NT2/D1 (cell line): Measurements from ENCODE around the gene SQSTM1.

Source experiments
- DNase-seq: peaks from one replicate; pipeline ENCODE4 v3.0.0-alpha.2; 2011; ENCODE audit warnings: low read depth, low spot score
- H3K27me3 ChIP-seq: 2 replicates; pipeline ENCODE4 v1.6.0; 2011; ENCODE audit warnings: mild to moderate bottlenecking; ENCODE audit not compliant: insufficient read length, insufficient read depth
- H3K36me3 ChIP-seq: 2 replicates; pipeline ENCODE4 v1.6.1; 2011; ENCODE audit warnings: mild to moderate bottlenecking, low read length, mixed read lengths; ENCODE audit not compliant: insufficient read depth, insufficient read length
- H3K4me1 ChIP-seq: 2 replicates; pipeline ENCODE4 v1.5.1; 2011; ENCODE audit not compliant: insufficient read depth, insufficient read length
- H3K4me3 ChIP-seq: 2 replicates; pipeline ENCODE4 v1.5.1; 2011; ENCODE audit warnings: low read depth; ENCODE audit not compliant: insufficient read length
- H3K9ac ChIP-seq: 2 replicates; pipeline ENCODE4 v1.6.0; 2011; ENCODE audit warnings: low read depth; ENCODE audit not compliant: insufficient read length
- H3K9me3 ChIP-seq: 2 replicates; pipeline ENCODE4 v1.5.1; 2011; ENCODE audit warnings: mild to moderate bottlenecking, low read length; ENCODE audit not compliant: insufficient read depth
- SUZ12 ChIP-seq: IDR thresholded peaks from 2 replicates; pipeline ENCODE4 v1.6.1; 2011; ENCODE audit not compliant: insufficient read length, insufficient read depth; ENCODE audit errors: extremely low read depth
- YY1 ChIP-seq: IDR thresholded peaks from 2 replicates; pipeline ENCODE4 v1.6.1; 2011; ENCODE audit not compliant: insufficient read length, insufficient read depth
- ZNF274 ChIP-seq: IDR thresholded peaks from 2 replicates; pipeline ENCODE4 v1.6.1; 2011; ENCODE audit warnings: mild to moderate bottlenecking, low read depth, low read length

SQSTM1 gene

GRCh38 chr5:179880848-179881590, 60.3 kb downstream of the SQSTM1 start:
- Histone ChIP-seq H3K27me3 (no peaks in the 10 kb centered on the region), H3K4me1 (no peaks in the 10 kb centered on the region), H3K36me3 (peaks cover 74% of the 10 kb centered on the region), H3K9me3 (peaks cover 27% of the 10 kb centered on the region), H3K4me3 (no peak overlapping the region), H3K9ac (no peak overlapping the region)
- TF ChIP-seq YY1 (no peak), ZNF274 (no peak), SUZ12 (no peak)
- DNase-seq = no peak

DNA sequence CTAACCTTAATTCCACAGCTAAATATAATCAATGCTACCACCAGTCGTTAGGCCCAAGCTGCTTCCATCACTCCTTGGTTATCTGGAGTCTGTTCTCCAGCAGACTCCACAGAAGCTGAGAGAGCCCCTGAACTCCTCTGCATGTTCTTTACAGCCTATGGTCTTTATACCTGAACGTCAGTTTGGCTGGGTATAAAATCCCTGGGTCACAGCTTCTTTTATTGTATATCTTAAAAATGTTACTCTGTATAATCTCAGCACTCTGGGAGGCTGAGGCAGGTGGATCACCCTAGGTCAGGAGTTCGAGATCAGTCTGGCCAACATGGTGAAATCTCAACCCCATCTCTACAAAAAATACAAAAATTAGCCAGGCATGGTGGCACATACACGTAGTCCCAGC, 61.6 kb downstream of the SQSTM1 start:
- Histone ChIP-seq H3K4me3 (no peak overlapping the region), H3K27me3 (no peaks in the 10 kb centered on the region), H3K9me3 (peaks cover 27% of the 10 kb centered on the region), H3K9ac (no peak overlapping the region), H3K4me1 (no peaks in the 10 kb centered on the region), H3K36me3 (peaks cover 75% of the 10 kb centered on the region)
- DNase-seq = no peak
- TF ChIP-seq YY1 = no peak
- TF ChIP-seq SUZ12 = no peak
- no peak for TF ChIP-seq ZNF274

DNA sequence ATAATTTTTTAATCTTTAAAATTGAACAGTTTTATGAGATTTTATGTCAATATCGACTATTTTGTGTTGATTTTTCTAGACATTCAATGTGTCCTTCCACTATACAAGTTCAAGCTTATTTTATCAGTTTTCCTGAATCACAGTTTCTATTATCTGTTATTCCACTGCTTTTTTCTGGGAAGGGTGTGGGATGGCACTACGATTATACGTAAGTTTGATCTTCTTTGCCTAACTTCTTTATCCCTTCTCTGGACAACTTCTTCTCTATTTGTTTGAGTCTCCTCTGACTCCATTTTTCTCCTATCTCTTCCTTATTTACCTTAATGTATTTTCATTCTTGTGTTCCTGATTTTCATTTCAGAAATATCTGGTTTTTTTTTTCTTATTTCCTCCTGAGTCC, 62.5 kb downstream of the SQSTM1 start:
- no peak overlapping the region for H3K4me3 ChIP-seq
- no peak for DNase-seq
- H3K9ac ChIP-seq = no peak overlapping the region
- H3K9me3 ChIP-seq = peaks cover 27% of the 10 kb centered on the region
- H3K4me1 ChIP-seq = no peaks in the 10 kb centered on the region
- no peaks in the 10 kb centered on the region for H3K27me3 ChIP-seq
- TF ChIP-seq YY1 = no peak
- peaks cover 76% of the 10 kb centered on the region for H3K36me3 ChIP-seq

DNA sequence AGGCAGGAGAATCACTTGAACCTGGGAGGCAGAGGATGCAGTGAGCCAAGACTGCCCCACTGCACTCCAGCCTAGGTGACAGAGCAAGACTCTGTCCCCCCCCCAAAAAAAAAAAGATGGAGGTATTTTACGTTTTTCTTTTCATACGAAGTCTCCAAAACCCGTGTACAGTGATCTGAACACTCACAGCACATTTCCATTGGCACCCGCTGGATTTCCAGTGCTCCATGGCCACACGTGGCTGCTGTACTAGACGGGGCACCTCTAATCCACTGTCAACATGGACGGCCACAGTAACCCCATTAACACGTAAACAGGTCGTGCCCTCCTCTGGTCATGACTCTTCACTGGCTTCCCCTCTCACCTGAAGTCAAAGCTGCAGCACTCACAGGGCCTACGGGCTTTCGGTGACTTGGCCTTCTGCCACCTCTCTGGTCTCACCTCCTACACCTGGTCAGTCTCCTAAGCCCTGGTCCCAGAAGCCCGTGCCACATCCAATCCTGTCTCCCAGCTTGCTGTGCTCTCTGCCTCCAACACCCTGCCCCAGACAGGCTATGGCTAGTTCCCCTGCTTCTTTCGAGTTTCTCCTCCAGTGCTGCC, 64.9 kb downstream of the SQSTM1 start:
- Histone ChIP-seq H3K36me3 (peaks cover 77% of the 10 kb centered on the region), H3K4me3 (no peak overlapping the region), H3K9me3 (peaks cover 27% of the 10 kb centered on the region), H3K4me1 (no peaks in the 10 kb centered on the region), H3K9ac (no peak overlapping the region), H3K27me3 (no peaks in the 10 kb centered on the region)
- DNase-seq = no peak
- no peak for TF ChIP-seq SUZ12
- TF ChIP-seq YY1 = no peak
- no peak for TF ChIP-seq ZNF274

DNA sequence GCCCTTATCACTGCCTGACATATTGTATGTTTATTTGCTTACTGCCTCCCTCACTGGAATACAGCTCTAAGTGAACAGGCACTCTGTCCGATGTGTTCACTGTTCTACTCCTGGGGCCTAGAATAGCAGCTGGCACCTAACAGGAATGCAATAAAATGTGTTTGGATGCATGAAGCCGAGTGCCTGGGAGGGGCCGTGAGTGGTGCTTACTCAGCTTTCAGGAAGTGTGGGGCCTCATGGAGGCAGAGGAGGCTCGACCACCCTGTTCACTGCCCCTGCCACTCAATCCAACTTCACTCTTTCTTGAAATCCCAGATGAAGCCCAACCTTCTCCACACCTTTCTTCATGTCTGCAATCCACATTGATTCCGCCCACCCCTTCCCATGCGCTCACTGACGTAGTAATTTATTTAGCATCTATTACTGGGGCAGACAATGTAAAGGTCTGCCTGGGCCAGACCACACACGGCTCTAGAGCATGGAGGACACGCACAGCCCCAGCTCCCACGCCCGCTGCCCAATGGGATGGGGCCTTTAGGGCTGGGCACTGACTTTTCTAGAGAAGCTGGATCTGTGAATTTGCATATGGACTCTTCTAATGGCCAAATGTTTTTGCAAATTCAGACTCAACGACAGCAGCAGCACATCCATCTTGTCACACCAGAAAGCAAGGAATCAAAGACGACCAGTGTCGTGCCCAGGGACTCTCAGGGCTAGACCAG, 65.6 kb downstream of the SQSTM1 start:
- Histone ChIP-seq H3K36me3 (peaks cover 81% of the 10 kb centered on the region), H3K4me1 (no peaks in the 10 kb centered on the region), H3K9me3 (peaks cover 27% of the 10 kb centered on the region), H3K4me3 (no peak overlapping the region), H3K27me3 (no peaks in the 10 kb centered on the region), H3K9ac (no peak overlapping the region)
- no peak for DNase-seq
- TF ChIP-seq YY1 = no peak
- TF ChIP-seq ZNF274 = no peak
- no peak for TF ChIP-seq SUZ12

DNA sequence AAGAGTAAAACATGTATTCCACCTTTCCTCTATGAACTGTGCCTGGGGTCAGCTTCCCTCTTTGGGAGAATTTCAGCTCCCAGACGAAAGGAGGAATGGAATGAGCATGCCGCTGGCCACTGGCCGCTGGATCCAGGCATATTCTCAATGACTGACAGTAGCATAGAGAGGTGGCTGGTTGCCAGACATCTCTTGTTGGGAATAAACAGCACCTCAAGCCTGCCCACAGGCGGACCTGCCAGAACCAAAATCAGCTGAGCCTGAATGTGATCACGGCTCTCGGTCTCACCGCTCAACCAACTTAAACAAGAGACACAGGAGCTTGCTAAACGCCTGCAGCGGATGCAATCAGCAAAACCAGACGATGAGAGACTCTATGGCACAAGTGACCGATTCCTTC, 66.4 kb downstream of the SQSTM1 start:
- no peaks in the 10 kb centered on the region for H3K4me1 ChIP-seq
- TF ChIP-seq ZNF274 (no peak), YY1 (no peak), SUZ12 (no peak)
- H3K4me3 ChIP-seq = no peak overlapping the region
- peaks cover 88% of the 10 kb centered on the region for H3K36me3 ChIP-seq
- no peak overlapping the region for H3K9ac ChIP-seq
- no peak for DNase-seq
- peaks cover 27% of the 10 kb centered on the region for H3K9me3 ChIP-seq
- no peaks in the 10 kb centered on the region for H3K27me3 ChIP-seq
